SW 1271 (cell line): Measurements from ENCODE around the gene KLHL4.
"Not testable (repeated sequence)": the region's sequence is repeated elsewhere in the genome, so short reads cannot be mapped to it uniquely, and the experiment has no call there.

ENCODE experiments used
- DNase-seq, 2 experiments: peaks; one replicate each; lab custom pipeline; 2025; lab: John Stamatoyannopoulos, UW

The KLHL4 gene

GRCh38 chrX:87517571-87518141 lies at the start of gene KLHL4:
Gene KLHL4 (plus strand): TSS chrX:87517802. CDS start chrX:87517894, 92 bp downstream.
- DNase-seq, result peak; percentile 0 to 47

DNA sequence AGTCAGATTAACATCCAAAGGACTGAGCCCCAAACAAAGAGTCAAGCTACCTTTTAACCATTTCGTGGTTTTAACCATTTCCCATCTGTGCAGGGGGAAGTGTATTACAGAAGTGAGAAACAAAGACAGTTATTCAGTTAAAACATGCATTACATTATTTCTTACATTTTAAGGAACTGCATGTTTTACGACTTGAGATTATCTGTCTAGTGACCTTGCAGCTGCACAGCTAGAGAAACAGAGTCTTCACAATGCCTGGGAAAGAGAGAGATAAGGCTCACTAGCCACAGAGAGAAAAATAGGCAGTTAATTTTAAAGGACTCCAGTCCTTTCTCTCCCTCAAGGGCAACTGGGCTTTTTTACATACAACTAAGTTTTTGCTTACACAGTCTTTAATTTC lies 48.7 kb upstream of the KLHL4 start:
- DNase-seq, result no peak

GRCh38 chrX:87475793-87476192 lies 41.8 kb upstream of the KLHL4 start:
- DNase-seq, result no peak

- DNase-seq, result not testable (repeated sequence)
These were observed 38.9 kb upstream of the KLHL4 start for GRCh38 chrX:87478703-87479102.

- no peak for DNase-seq
These were observed 28.5 kb upstream of the KLHL4 start for GRCh38 chrX:87489071-87489470.

DNA sequence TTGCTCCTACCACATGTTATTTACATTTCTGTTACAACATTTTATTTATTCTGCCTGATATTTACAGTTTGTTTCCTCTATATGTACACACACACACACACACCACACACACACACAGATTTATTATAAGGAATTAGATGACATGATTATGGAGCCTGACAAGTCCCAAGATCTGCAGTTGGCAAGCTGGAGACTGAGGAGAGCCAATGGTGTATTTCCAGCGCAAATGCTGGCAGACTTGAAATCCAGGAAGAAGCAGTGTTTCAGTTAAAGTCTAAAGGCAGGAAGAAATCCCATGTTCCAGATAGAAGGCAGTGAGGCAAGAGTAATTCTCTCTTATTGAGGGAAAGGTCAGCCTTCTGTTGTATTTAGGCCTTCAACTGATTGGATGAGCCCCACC lies 1.8 kb upstream of the KLHL4 start:
- DNase-seq, result no peak

- DNase-seq, result peak in 1 of 2 experiments; percentile 0
These were observed 883 bp upstream of the KLHL4 start for GRCh38 chrX:87516717-87517121.

GRCh38 chrX:87518504-87518903 lies 902 bp downstream of the KLHL4 start:
- DNase-seq, result no peak

- DNase-seq, result peak; percentile 0 to 54
These were observed 8.2 kb downstream of the KLHL4 start for GRCh38 chrX:87525771-87526229.

DNA sequence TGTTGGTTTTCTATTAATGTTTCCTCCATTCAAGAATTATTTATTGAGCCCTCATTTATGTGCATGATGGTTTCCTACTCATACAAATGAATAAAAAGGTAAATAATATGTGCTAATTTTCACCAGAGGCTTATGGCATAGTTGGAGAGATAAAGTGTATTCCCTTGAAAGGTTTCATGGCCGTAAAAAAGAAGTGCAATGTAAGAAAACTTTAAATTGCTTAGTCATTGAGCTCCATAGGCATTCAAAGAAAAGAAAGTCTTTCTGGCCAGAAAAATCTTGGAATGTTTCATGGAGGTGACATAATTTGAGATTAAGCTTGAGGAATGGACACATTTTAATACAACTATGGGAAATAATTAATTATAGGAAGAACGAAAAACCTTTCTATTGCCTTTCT lies 8.7 kb downstream of the KLHL4 start:
- no peak for DNase-seq

DNA sequence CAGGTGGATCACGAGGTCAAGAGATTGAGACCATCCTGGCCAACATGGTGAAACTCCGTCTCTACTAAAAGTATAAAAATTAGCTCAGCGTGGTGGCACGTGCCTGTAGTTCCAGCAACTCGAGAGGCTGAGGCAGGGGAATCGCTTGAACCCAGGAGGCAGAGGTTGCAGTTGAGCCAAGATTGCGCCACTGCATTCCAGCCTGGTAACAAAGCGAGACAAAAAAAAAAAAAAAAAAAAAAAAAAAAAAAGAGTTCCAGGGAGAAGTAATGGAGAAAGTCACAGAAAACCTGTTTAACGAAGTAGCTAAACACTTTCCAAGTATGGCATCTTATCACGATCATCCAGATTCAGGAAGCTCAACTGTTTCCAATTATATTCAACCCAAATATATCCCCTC lies 10.9 kb downstream of the KLHL4 start:
- no peak for DNase-seq

GRCh38 chrX:87571964-87572363 lies 54.4 kb downstream of the KLHL4 start:
- no peak for DNase-seq

DNA sequence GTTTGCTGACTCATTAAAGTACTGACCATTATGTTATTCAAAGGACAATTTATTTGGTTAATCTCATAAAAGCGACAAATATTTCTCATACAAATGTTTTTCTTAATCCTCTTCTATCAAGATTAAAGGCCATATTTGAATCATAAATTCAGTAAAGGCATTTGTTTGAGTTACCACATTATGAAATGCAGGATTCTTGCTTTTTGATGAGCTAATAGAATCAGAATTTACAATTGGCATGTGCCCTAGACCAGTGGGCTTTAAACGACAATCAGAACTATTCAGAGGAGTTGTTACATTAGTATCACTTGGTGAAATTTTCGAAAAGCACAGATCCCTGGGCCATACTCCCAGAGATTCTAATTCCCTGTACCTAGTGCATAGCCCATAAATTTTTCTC lies 55.3 kb downstream of the KLHL4 start:
- DNase-seq, result no peak

DNA sequence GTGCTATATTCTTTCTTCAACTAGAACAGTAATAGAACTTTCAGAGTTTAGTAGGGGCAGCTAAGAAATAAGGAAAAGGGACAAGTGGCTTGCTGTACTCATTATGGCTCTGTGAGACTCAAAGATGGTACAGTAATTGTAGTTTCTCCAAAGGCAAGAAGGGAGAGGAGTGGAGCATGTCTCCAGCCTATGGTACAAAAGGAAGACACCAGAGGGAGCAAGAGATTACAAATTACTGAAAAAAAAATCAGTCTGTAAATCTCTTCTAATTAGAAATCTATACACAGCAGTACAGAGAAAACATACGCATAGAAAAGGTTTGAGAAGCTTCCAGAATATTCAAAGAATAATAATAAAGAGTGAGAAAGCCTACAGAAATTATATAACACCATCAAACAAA lies 61.4 kb downstream of the KLHL4 start:
- DNase-seq, result peak in 1 of 2 experiments; percentile 0

DNA sequence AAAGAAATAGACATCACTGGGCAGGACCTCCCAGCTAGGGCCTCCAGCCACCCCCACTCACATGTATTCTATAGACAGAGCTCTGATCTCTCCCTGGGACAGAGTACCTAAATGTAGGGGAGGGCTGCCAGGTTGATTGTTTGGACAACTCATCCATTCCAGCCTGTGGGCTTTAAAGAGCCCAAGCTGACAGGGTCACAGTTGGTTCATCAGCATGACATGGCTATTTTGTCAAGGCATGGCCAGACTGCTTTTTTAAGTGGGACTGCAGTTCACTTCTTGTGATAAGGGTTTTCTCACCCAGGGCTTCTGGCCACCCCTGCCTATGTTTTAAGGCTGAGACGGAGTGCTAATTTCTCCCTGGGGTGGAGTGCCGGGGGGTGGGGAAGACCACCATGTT lies 63.3 kb downstream of the KLHL4 start:
- no peak for DNase-seq

DNA sequence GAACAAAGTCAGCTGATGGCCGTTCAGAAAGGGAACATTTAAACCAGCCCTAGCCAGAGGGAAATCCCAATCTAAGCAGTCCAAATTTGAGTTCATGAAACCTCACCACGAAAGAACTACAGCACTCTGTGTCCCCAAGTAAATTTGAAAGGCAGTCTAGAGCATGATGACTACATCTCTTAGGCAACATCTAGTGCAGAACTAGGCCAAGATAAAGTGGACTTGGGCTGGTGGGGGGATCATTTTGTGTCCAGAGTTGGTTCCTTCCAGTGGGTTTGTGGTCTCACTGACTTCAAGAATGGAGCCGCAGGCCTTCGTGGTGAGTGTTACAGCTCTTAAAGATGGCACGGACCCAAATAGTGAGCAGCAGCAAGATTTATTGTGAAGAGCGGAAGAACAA lies 64.9 kb downstream of the KLHL4 start:
- DNase-seq, result no peak

GRCh38 chrX:87583679-87584078 lies 66.1 kb downstream of the KLHL4 start:
- no peak for DNase-seq

- no peak for DNase-seq
These were observed 98.8 kb downstream of the KLHL4 start for GRCh38 chrX:87616371-87616770.

DNA sequence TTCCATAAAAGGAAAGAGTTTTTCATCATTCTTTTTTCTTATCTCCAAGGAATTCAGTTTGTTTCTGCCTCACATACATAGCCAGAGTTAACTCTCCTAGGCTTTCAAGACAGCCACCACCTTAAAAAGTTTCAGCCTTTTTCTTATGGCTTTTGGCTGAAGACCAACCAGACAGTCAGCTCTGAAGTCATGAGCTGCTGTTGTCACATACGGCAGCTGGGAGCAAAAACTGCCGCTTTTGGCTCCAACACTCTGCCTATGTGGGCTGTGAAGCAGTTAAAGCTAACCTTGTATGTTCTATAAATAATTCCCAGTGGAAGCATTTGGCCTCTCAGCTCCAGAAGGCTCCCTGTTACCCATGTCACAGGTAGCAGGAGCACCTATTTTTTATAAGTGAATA lies 104.1 kb downstream of the KLHL4 start:
- no peak for DNase-seq

GRCh38 chrX:87626996-87627395 lies 109.4 kb downstream of the KLHL4 start:
- no peak for DNase-seq

GRCh38 chrX:87634361-87634760 lies 116.8 kb downstream of the KLHL4 start:
- no peak for DNase-seq

DNA sequence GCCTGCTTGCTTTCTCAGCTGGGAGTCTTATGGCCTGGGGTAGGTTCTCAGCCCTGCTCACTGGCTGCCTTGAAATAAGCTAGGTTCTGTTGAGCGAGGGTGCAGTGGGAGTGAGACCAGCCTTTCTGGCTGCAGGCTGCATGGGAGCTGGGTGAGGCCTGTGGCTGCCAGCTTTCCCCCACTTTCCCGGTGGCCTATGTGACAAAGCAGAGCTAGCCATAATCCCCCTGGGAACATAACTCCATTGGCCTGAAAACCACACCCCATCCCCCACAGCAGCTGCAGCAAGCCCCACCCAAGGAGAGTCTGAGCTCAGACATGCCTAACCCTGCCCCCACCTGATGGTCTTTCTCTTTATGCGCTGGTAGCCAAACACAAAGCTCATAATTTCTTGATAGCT lies 118.9 kb downstream of the KLHL4 start:
- no peak for DNase-seq

DNA sequence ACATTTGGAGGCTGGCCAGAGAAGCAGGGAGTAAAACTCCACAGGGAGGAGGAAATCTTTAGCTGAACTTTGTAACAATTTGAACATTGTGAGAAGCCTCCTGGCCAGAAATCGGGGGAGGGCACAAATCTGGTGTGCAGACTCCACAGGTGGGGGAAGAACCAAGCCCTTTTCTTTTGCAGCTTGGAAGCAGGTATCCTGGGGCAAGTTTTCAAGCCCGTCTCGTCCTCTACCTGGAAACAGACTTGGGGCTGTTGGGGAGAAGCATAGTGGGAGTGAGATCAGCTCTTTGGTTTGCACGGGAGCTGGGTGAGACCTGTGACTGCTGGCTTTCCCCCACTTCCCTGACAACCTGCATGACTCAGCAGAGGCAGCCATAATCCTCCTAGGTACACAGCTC lies 123.8 kb downstream of the KLHL4 start:
- DNase-seq, result not testable (repeated sequence)

GRCh38 chrX:87661761-87662160 lies 144.2 kb downstream of the KLHL4 start:
- no peak for DNase-seq

DNA sequence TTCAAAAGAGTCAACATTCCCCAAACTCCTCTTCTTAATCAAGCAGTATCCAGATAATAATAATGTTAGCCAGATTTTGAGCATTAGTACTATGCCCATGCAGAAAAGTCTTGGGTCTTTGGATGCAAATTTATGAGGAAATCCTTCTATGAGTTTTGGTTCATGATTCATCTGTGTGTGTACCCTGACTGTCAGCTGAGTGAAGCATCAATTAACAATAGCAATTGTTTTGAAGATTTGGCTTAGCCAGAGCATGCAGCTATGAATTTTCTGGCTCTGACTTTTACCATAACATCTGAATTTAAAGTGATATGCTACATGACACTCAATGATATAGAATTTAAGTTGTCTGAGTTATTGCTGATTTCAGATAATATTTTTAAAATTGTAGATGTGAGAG lies 145.8 kb downstream of the KLHL4 start:
- DNase-seq, result no peak
